PC-3 (cell line): ENCODE data around the gene PIMREG. TPM values are rescaled to one million over a fixed set of nuclear protein-coding genes. Genes with fewer than 3 reads are reported as not detected.
A peak's percentile ranks its signal among the peaks of the same experiment; 100 is the strongest.

Experiments used
- ATAC-seq: fragments of 200-7000 bp; cut with Tn5 transposase; 2 replicates; pipeline ENCODE4 v1.9.1; 2020; ENCODE audit warnings: mild to moderate bottlenecking, moderate library complexity
- Bru-seq: library from RNA; stranded (reverse); fragments of 400-500 nt; gene quantifications from one replicate; lab custom pipeline; 2021; lab: Mats Ljungman, UMichigan
- BruChase-seq, 2 experiments: library from RNA; stranded (reverse); fragments of 400-500 nt; gene quantifications; one replicate each; lab custom pipeline; 2021; lab: Mats Ljungman, UMichigan
- BruUV-seq: library from RNA; stranded (reverse); fragments of 400-500 nt; replicated peaks from 2 replicates; lab custom pipeline; 2021; lab: Mats Ljungman, UMichigan
- CTCF ChIA-PET: fragments of 300-600 bp; sonication (Branson Sonifier 250); formaldehyde crosslinking; loops from one replicate; lab custom pipeline; 2022; ENCODE audit warnings: antibody characterized with exemption; lab: Charles Lee
- POLR2A ChIA-PET: fragments of 300-600 bp; sonication (Branson Sonifier 250); formaldehyde crosslinking; loops from one replicate; lab custom pipeline; 2022; ENCODE audit warnings: antibody characterized with exemption; ENCODE audit not compliant: unreplicated experiment; lab: Charles Lee
- DNase-seq: peaks from one replicate; pipeline ENCODE4 v3.0.0-alpha.2; 2015
- H2AFZ ChIP-seq: fragments of 300-600 bp; sonication (generic); 2 replicates; pipeline ENCODE4 v1.6.0; 2016; ENCODE audit warnings: antibody characterized with exemption, low read length
- H3F3A ChIP-seq: fragments of 300-600 bp; sonication (generic); one replicate; pipeline ENCODE4 v1.6.0; 2017; ENCODE audit warnings: antibody characterized with exemption, low read length, control low read depth, mild to moderate bottlenecking; ENCODE audit not compliant: unreplicated experiment
- H3K27ac ChIP-seq: fragments of 300-600 bp; sonication (generic); 2 replicates; pipeline ENCODE4 v1.5.1; 2016; ENCODE audit warnings: mild to moderate bottlenecking, low read length
- H3K27me3 ChIP-seq: fragments of 300-600 bp; sonication (generic); 2 replicates; pipeline ENCODE4 v1.6.1; 2016; ENCODE audit warnings: low read length, mixed read lengths
- H3K36me3 ChIP-seq: fragments of 300-600 bp; sonication (generic); 2 replicates; pipeline ENCODE4 v1.6.1; 2016; ENCODE audit warnings: low read depth, mixed run types, low read length, mixed read lengths
- H3K4me1 ChIP-seq: fragments of 300-600 bp; sonication (generic); 2 replicates; pipeline ENCODE4 v1.5.1; 2016; ENCODE audit warnings: low read length; ENCODE audit not compliant: insufficient read depth
- H3K4me2 ChIP-seq: fragments of 300-600 bp; sonication (generic); 2 replicates; pipeline ENCODE4 v1.6.0; 2016; ENCODE audit warnings: low read length
- H3K4me3 ChIP-seq: fragments of 300-600 bp; sonication (generic); 2 replicates; pipeline ENCODE4 v1.5.1; 2016; ENCODE audit warnings: mild to moderate bottlenecking, low read length, mixed read lengths
- H3K79me2 ChIP-seq: fragments of 300-600 bp; sonication (generic); 2 replicates; pipeline ENCODE4 v1.6.1; 2017; ENCODE audit warnings: low read length, mixed read lengths
- H3K9ac ChIP-seq: fragments of 300-600 bp; sonication (generic); 2 replicates; pipeline ENCODE4 v1.6.0; 2016; ENCODE audit warnings: mild to moderate bottlenecking, low read length
- H3K9me2 ChIP-seq: fragments of 300-600 bp; sonication (generic); replicated peaks from 2 replicates; pipeline ENCODE4 v1.6.1; 2016; ENCODE audit warnings: mixed run types, low read length, mixed read lengths
- H3K9me3 ChIP-seq: fragments of 300-600 bp; sonication (generic); 2 replicates; pipeline ENCODE4 v1.6.1; 2016; ENCODE audit warnings: low read length, mixed read lengths
- H4K20me1 ChIP-seq: fragments of 300-600 bp; sonication (generic); 2 replicates; pipeline ENCODE4 v1.6.1; 2016; ENCODE audit warnings: low read length, mixed read lengths
- EZH2 ChIP-seq: fragments of 300-600 bp; sonication (generic); IDR thresholded peaks from one replicate; pipeline ENCODE4 v1.6.1; 2017; ENCODE audit warnings: antibody characterized with exemption, mild to moderate bottlenecking, low read length; ENCODE audit not compliant: unreplicated experiment
- EZH2phosphoT487 ChIP-seq: fragments of 300-600 bp; sonication (generic); IDR thresholded peaks from 2 replicates; pipeline ENCODE4 v1.6.1; 2018; ENCODE audit warnings: mild to moderate bottlenecking, antibody characterized with exemption, low read length, borderline replicate concordance
- intact Hi-C: fragments of 100-400 bp; cut with micrococcal nuclease; formaldehyde crosslinking; loops from 2 replicates; pipeline ENCODE4 v1.9.0; 2023
- long read RNA-seq: library from polyadenylated mRNA; unstranded; transcript quantifications from one replicate; pipeline ENCODE4 v2.0.0, GENCODE V29; 2021; ENCODE audit not compliant: unreplicated experiment
- total RNA-seq: library from RNA; depleted of rRNA; stranded (reverse); fragments of >200 nt; gene quantifications from 2 replicates; pipeline ENCODE4 v1.2.3, GENCODE V29; 2014; rRNA removed
- TF ChIP-seq, protein P1 (sequence below): fragments of 300-600 bp; sonication (generic); conservative IDR thresholded peaks from 2 replicates; pipeline ENCODE4 v1.5.1; 2017; ENCODE audit warnings: antibody characterized with exemption, low read depth, mild to moderate bottlenecking, low read length

PIMREG gene, protein sequence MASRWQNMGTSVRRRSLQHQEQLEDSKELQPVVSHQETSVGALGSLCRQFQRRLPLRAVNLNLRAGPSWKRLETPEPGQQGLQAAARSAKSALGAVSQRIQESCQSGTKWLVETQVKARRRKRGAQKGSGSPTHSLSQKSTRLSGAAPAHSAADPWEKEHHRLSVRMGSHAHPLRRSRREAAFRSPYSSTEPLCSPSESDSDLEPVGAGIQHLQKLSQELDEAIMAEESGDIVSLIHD
- 67.6 and 88.6 TPM in 2 replicates for total RNA-seq
- percentile 51 among the genes with signal in this experiment for Bru-seq, nascent RNA
- BruChase-seq, experiment 1, labeled RNA remaining after a 6-hour chase: percentile 62 among the genes with signal in this experiment
- BruChase-seq, experiment 2, labeled RNA remaining after a 2-hour chase: percentile 24 among the genes with signal in this experiment
- long read RNA-seq, partial matches to known transcripts: 0 of 6 reads
- long read RNA-seq, other reads (novel, unspliced or antisense): 2 of 6 reads

DNA sequence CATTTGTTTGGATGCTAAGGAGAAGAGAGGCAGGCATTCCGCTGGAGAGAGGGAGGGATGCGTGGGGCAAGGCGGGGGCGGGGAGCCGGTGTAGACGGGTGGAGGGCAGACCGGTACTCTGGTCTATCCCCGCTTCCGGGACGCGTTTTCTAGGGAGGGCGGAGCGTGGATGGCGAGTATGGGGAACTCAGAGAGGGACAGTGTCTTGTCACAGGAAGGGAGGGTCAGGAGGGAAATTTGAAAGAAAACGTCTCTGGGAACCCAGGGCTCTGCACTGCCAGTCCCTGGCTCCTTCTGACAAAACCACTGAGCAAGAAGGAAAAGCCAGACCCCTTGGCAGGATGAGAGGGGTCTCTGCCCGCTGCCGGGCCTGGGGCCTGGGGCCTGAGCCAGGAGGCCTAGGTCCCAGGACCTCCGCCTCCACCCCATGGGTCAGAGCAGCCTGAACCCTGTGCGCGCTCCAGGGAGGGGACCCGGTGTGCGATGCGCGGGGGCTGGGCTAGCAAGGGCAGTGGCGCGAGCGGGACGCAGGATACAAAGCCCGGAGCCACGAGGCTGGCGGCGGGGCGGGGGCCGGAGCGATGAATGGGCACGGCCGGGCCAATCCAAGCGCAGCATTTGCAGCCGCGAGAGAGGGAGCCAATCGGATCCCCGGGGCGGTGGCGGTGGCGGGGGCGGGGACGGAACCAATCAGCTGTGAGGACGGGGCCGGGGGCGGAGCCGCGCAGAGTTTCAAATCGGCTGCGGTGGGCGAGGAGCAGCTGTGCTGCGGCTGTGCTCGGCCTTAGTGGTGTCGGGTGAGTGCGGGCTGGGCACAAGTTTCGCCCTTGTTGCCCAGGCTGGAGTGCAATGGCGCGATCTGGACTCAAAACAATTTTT lies at the start of gene PIMREG:
Gene PIMREG, plus strand, starts transcription at position 764 of the 879 bp plus-strand sequence. CDS start 656 bp downstream, outside the sequence.
- no peaks in the 10 kb centered on the region for H3K9me2 ChIP-seq
- peak within 1 kb of the TSS; percentile 97 for H2AFZ ChIP-seq
- H3K36me3 ChIP-seq: no peaks in the 10 kb centered on the region; the same call in 1 of the 2 replicates
- peak within 1 kb of the TSS; percentile 90 for H3K4me3 ChIP-seq
- DNase-seq: peak; percentile 88
- peak within 1 kb of the TSS; percentile 85 for H3K27ac ChIP-seq
- no peaks in the 10 kb centered on the region for H3F3A ChIP-seq
- TF ChIP-seq EZH2 (no peak), EZH2phosphoT487 (no peak)
- TF ChIP-seq, protein P1, sequence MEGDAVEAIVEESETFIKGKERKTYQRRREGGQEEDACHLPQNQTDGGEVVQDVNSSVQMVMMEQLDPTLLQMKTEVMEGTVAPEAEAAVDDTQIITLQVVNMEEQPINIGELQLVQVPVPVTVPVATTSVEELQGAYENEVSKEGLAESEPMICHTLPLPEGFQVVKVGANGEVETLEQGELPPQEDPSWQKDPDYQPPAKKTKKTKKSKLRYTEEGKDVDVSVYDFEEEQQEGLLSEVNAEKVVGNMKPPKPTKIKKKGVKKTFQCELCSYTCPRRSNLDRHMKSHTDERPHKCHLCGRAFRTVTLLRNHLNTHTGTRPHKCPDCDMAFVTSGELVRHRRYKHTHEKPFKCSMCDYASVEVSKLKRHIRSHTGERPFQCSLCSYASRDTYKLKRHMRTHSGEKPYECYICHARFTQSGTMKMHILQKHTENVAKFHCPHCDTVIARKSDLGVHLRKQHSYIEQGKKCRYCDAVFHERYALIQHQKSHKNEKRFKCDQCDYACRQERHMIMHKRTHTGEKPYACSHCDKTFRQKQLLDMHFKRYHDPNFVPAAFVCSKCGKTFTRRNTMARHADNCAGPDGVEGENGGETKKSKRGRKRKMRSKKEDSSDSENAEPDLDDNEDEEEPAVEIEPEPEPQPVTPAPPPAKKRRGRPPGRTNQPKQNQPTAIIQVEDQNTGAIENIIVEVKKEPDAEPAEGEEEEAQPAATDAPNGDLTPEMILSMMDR: no peak
- H3K4me1 ChIP-seq: peaks cover 17% of the 10 kb centered on the region
- H3K9ac ChIP-seq: peak within 1 kb of the TSS; percentile 83
- H3K4me2 ChIP-seq: peak within 1 kb of the TSS; percentile 100
- intact Hi-C loops: no loop called here
- ChIA-PET POLR2A (interaction anchor here (0.6 to 0.7 kb wide), 2 partner anchors 198 to 679 kb away, joined by 3 read pairs; no protein-coding TSS in a partner anchor), CTCF (interaction anchor here (0.6 kb wide), 1 partner anchor 567 kb away, joined by 8 read pairs; no protein-coding TSS in a partner anchor)
- BruUV-seq: no TSS peak
- H3K27me3 ChIP-seq: no peaks in the 10 kb centered on the region
- no peaks in the 10 kb centered on the region for H3K9me3 ChIP-seq
- no peaks in the 10 kb centered on the region for H4K20me1 ChIP-seq
- H3K79me2 ChIP-seq: peaks cover 15% of the 10 kb centered on the region
- peak; percentile 95 for ATAC-seq

DNA sequence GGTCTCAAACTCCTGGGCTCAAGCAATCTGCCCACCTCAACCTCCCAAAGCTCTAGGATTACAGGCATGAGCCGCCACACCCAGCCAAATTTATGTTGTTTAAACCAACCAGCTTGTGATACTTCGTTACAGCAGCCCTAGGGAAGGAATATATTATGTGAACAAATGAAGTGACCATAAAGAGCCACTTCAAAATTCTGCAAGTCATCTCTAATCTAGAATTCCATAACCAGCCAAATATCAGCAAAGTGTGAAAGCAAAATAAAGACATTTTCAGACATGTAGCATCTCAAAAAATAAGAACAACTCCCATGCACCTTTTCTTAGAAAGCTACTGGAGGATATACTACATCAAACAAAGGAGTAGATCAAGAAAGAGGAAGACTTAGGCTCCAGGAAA lies 45.3 kb upstream of the PIMREG start:
- Histone ChIP-seq H3K9me2 (no peaks in the 10 kb centered on the region), H3K4me1 (peaks cover 2% of the 10 kb centered on the region; the same call in 1 of the 2 replicates), H3K79me2 (no peaks in the 10 kb centered on the region), H3K36me3 (no peaks in the 10 kb centered on the region), H3K27me3 (peaks cover 6% of the 10 kb centered on the region), H3K4me2 (no peak overlapping the region), H3K4me3 (no peak overlapping the region), H3K9me3 (no peaks in the 10 kb centered on the region), H3F3A (no peaks in the 10 kb centered on the region), H2AFZ (no peak overlapping the region), H3K9ac (no peak overlapping the region), H3K27ac (no peak overlapping the region), H4K20me1 (no peaks in the 10 kb centered on the region)
- intact Hi-C loops: no loop called here
- DNase-seq (no peak), ATAC-seq (no peak)
- no peak for TF ChIP-seq EZH2phosphoT487
- TF ChIP-seq, protein P1: no peak
- no peak for TF ChIP-seq EZH2
- BruUV-seq: no TSS peak
- POLR2A ChIA-PET: no interaction called here
- CTCF ChIA-PET: no interaction called here
